ENCODE data around the gene ZNF43. TPM values are rescaled to one million over a fixed set of nuclear protein-coding genes. Genes with fewer than 3 reads are reported as not detected.
"Not testable (repeated sequence)": the region's sequence is repeated elsewhere in the genome, so short reads cannot be mapped to it uniquely, and the experiment has no call there.

Gene ZNF43
- total RNA-seq, 1 donor from 2014 or later: 26.0 TPM

DNA sequence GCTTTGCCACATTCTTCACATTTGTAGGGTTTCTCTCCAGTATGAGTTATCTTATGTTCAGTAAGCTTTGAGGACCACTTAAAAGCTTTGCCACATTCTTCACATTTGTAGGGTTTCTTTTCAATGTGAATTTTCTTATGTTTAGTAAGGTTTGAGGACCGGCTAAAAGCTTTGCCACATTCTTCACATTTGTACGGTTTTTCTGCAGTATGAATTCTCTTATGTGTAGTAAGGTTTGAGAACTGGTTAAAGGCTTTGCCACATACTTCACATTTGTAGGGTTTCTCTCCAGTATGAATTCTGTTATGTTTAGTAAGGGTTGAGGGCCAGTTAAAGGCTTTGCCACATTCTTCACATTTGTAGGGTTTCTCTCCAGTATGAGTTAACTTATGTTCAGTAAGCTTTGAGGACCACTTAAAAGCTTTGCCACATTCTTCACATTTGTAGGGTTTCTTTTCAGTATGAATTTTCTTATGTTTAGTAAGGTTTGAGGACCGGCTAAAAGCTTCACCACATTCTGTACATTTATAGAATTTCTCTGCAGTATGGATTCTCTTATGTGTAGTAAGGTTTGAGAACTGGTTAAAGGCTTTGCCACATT is 27.5 kb downstream of the ZNF43 start:
- not testable (repeated sequence) for DNase-seq

DNA sequence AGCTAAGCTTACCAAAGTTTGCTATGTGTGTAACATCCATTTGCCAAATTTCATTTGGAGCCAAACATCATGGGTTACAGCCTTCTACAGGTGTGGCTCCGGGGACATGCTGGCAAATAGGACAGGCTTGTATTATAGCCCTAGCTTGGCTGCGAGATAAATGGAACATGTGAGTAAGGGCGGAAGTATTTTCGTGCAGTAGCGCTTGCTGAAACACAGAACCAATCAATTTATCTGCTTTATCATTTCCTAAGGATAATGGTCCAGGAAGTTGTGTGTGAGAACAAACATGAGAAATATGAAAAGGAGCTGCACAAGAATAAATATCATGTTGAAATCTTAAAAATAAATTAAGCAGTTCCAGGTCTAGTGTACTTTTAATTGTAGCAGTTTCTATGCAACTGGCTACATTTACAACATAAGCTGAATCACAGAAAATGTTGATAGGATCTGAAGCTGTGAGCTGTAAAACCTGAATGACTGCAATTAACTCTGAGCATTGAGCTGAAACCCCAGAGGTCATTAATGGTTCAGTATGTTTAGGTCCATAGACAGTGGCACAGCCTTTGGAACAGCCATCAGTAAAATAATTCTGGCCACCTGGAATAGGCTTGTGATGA is 46.4 kb downstream of the ZNF43 start:
- DNase-seq: no peak

DNA sequence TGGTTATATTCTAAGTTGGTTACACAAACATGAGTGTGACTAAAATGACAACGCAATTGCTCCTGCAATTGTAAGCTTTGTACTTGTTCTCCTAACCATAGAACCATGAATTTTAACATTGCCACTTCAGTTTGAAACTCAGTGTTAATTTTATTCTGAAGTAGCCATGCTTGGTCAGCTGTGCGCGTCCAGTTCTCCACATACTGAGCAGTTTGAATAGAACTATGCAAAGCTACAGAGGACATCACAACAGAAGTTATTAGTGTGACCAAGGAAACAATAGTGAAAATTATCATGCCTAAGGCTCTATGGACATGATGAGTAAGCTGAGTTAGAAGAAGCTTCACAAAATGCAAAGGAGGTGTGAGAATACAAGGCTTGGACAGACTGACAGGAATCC is 49.0 kb downstream of the ZNF43 start:
- no peak for DNase-seq

DNA sequence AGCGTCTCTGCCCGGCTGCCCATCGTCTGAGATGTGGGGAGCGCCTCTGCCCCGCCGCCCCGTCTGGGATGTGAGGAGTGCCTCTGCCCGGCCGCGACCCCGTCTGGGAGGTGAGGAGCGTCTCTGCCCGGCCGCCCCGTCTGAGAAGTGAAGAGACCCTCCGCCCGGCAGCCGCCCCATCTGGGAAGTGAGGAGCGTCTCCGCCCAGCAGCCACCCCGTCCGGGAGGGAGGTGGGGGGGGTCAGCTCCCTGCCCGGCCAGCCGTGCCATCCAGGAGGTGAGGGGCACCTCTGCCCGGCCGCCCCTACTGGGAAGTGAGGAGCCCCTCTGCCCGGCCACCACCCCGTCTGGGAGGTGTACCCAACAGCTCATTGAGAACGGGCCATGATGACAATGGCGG is 60.2 kb downstream of the ZNF43 start:
- not testable (repeated sequence) for DNase-seq

DNA sequence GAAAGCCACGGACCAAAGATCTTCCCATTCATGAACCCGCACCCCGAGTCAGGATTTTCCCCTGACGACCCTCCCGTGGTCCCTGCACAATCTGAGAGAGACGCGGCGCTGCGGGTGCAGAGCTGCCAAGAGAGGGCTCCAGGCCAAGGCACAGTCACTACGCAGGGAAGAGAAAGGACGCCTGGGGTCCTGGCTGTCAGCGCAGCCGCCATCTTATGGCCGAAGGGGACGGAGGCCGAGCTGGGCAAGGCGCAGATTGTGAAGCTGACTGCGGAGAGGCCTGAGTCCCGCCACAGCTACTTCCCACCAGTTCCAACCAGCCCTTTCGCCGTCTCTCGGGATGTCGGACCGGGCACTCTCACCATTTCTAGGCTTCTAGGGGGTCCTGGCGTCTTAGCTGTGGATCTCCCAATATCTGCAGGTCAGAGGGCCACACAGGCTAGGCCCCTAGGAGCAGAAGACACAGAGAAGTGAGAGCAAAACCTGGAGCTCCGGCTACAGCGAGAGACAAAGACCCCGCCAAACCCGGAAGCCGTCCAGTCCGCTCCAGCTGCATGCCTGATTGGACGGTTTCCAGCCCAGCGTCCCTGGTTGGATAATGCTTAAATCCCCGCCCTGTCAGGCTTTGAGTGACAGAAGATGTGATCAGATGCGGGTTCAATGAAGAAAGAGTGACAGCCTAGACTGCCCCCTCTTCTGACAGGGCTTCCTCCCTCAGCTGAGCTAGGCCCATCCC is 68.7 kb downstream of the ZNF43 start, which contains the start of gene ZNF100:
Gene ZNF100 (minus strand): TSS at position 515 of the 736 bp plus-strand sequence. CDS start 150 bp downstream, at position 365.
- peak; percentile 84 for DNase-seq

DNA sequence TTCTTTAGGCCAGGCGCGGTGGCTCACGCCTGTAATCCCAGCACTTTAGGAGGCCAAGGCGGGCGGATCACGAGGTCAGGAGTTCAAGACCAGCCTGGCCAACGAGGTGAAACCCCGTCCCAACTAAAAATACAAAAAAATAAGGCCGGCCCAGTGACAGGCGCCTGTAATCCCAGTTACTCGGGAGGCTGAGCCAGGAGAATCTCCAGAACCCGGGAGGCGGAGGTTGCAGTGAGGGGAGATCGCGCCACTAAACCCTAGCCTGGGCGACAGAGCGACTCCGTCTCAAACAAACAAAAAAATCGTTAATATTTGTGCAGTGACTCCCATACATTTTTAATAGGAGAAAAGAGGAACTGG is 69.3 kb downstream of the ZNF43 start:
- not testable (repeated sequence) for DNase-seq

DNA sequence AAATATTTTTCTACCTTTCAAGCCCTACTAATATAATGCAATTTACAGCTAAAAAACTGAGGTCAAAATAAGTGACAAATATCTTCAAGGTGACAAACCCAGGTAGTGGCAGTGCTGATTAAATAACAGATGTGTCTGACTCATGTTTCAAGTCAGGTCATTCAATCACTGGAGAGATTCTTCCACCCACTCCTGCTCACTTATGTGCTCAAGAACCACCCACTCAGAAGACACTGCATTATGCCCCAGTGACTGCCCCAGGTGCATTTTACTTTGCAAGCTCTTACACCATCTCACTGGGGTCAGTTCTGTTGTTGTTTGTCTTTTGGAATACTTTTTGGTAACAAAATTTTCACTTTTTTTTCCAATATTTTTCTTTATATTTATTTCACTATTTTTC is 70.8 kb downstream of the ZNF43 start:
- DNase-seq: no peak

DNA sequence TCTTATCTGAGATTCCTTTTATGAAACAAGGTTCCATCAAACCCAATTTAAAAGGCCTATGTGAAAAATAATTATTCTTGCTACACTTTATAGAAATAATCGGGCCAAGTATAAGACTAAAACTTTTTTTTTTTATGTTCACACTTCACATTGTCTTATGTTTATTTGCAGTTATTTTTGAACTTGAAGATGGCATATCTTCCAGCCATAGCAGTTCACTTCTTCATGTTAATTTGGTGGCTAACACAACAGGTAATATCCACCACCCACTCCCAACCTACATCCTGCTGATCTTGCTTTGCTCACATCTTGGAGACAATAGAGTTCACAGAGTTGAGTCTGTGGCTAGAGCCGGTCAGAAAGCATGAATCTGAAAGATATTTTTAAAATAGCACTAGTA is 74.4 kb downstream of the ZNF43 start:
- not testable (repeated sequence) for DNase-seq

DNA sequence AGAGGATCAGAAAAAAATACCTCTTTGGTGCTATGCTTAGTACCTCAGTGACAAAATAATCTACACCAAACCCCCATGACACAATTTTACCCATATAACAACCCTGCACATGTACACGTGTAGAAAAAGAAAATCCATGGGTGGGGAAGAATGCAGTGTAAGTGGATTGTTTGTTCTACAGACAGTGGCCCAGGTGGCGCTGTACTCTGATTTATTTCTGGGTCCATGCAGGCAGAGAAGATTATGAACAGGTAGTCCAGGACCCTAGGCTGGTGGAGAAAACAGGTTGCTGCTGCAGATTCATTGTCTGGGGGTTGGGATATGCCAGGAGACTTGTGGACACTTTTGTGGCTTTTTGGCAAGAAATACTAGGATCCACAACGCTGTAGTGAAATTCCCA is 77.7 kb downstream of the ZNF43 start:
- DNase-seq: no peak

DNA sequence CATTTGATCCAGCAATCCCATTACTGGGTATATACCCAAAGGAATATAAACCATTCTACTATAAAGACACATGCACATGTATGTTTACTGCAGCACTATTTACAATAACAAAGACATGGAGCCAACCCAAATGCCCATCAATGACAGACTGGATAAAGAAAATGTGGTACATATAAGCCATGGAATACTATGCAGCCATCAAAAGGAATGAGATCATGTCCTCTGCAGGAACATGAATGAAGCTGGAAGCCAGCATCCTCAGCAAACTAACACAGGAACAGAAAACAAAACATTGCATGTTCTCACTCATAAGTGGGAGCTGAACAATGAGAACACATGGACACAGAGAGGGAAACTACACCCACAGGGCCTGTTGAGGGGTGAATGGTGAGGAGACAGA is 80.4 kb downstream of the ZNF43 start:
- DNase-seq: not testable (repeated sequence)

Other genes with a start within 250 kb of the ZNF43 start
- gene ZNF100, start 68.6 kb downstream of the ZNF43 start, total RNA-seq: 15.1 TPM
- under 0.01 TPM for gene ZNF208, start 174.8 kb upstream of the ZNF43 start, total RNA-seq
- gene ZNF257, start 216.3 kb upstream of the ZNF43 start, total RNA-seq: 1.1 TPM